PC-9 (cell line): ENCODE data around the gene GRM7.

Source experiments
- CTCF ChIP-seq: fragments of 200-600 bp; sonication (generic); conservative IDR thresholded peaks from 2 replicates; pipeline ENCODE4 v1.6.1; 2017; ENCODE audit warnings: mixed run types, antibody characterized with exemption, mild to moderate bottlenecking, moderate library complexity
- EZH2 ChIP-seq: fragments of 200-600 bp; sonication (generic); IDR thresholded peaks from 2 replicates; pipeline ENCODE4 v1.8.0; 2017; ENCODE audit warnings: antibody characterized with exemption, low read depth

- no peak for TF ChIP-seq CTCF
- no peak for TF ChIP-seq EZH2
Observed at GRCh38 chr3:7001370-7001769, 140.5 kb downstream of the GRM7 start.
